Chondrocyte (in vitro differentiated cells): ENCODE data around the gene HIVEP1. TPM values are rescaled to one million over a fixed set of nuclear protein-coding genes. Genes with fewer than 3 reads are reported as not detected.

ENCODE experiments used
- DNase-seq: peaks from one replicate; pipeline ENCODE4 v3.0.0; 2021; ENCODE audit warnings: mixed read lengths, low spot score
- H3K27ac Mint-ChIP-seq: one replicate; pipeline ENCODE4 v1.8.0; 2021; ENCODE audit warnings: mild to moderate bottlenecking, moderate library complexity, mixed read lengths; ENCODE audit not compliant: unreplicated experiment
- H3K27me3 Mint-ChIP-seq: 2 replicates; pipeline ENCODE4 v1.8.0; 2021; ENCODE audit warnings: low read depth, mixed read lengths
- H3K36me3 Mint-ChIP-seq: 2 replicates; pipeline ENCODE4 v1.8.0; 2021; ENCODE audit warnings: low read depth, mixed read lengths
- H3K4me1 Mint-ChIP-seq: 2 replicates; pipeline ENCODE4 v1.8.0; 2021; ENCODE audit warnings: low read depth, mild to moderate bottlenecking, mixed read lengths
- H3K4me3 Mint-ChIP-seq: one replicate; pipeline ENCODE4 v1.8.0; 2021; ENCODE audit warnings: mild to moderate bottlenecking, moderate library complexity, mixed read lengths; ENCODE audit not compliant: unreplicated experiment
- H3K9me3 Mint-ChIP-seq: 2 replicates; pipeline ENCODE4 v1.8.0; 2021; ENCODE audit warnings: low read depth, mixed read lengths
- total RNA-seq: library from RNA; stranded (reverse); gene quantifications from 3 replicates; pipeline ENCODE4 v1.2.1, GENCODE V29; 2021
- TF ChIP-seq, protein P1 (sequence below): fragments of 200-600 bp; sonication (generic); IDR thresholded peaks from 2 replicates; pipeline ENCODE4 v1.5.0; 2021; ENCODE audit warnings: antibody characterized with exemption, mild to moderate bottlenecking, moderate library complexity

The HIVEP1 gene
- total RNA-seq, 1 donor from 2014 or later: 49.7 TPM

DNA sequence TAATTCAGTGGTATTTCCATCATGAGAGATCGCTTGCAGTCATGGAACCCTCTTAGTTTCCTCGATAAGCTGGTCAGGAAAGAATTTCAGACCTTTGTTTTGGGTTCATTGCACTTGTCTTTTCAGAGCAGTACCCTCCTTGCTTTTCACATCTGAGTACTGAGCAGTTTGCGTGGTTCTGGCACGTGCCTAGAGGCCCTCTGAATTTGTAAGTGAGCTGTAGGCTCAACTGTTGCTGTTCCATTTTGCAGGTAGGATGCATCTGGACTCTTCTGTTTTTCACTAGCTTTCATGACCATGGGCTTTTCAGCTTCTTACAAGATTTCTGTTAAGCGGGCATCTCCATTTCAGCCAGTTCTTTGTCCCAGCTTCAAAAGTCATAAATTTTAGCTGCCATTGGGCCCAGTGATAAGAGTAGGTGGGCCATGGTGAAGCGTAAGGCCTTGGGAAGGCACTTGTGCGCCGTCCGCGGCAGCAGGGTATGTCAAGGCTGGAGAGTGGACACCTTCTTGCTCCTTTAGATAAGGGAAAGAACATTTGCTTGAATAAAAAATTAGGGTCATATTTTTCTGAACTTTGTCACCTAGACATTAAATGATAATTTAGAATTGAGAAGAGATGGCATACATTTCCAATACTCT is 35.8 kb downstream of the HIVEP1 start:
- Mint-ChIP-seq H3K4me1 (peaks cover 54% of the 10 kb centered on the region), H3K9me3 (no peaks in the 10 kb centered on the region), H3K36me3 (peaks cover 4% of the 10 kb centered on the region), H3K4me3 (no peak overlapping the region), H3K27ac (no peak overlapping the region), H3K27me3 (no peaks in the 10 kb centered on the region)
- DNase-seq: no peak
- TF ChIP-seq, protein P1, sequence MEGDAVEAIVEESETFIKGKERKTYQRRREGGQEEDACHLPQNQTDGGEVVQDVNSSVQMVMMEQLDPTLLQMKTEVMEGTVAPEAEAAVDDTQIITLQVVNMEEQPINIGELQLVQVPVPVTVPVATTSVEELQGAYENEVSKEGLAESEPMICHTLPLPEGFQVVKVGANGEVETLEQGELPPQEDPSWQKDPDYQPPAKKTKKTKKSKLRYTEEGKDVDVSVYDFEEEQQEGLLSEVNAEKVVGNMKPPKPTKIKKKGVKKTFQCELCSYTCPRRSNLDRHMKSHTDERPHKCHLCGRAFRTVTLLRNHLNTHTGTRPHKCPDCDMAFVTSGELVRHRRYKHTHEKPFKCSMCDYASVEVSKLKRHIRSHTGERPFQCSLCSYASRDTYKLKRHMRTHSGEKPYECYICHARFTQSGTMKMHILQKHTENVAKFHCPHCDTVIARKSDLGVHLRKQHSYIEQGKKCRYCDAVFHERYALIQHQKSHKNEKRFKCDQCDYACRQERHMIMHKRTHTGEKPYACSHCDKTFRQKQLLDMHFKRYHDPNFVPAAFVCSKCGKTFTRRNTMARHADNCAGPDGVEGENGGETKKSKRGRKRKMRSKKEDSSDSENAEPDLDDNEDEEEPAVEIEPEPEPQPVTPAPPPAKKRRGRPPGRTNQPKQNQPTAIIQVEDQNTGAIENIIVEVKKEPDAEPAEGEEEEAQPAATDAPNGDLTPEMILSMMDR: no peak

DNA sequence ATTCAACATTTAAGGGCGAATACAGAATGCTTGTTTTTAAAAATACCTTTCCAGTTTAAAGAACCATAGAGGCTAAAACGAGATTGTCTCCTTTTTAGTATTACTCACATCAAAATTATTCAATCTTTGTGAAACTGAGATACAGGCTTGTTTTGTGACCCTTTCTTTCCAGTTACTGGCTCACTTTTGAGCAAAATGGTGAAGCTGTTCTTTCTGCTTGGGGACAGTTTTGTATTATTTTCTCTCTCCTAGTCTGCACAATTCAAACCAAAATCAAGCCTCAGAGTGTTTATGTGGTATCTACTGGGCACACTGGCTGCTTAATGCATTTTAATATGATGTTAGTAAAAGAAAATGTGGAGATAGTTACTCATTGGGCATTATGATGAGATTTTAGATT is 36.5 kb downstream of the HIVEP1 start:
- Mint-ChIP-seq H3K4me1 (peaks cover 56% of the 10 kb centered on the region), H3K9me3 (no peaks in the 10 kb centered on the region), H3K4me3 (no peak overlapping the region), H3K27ac (peak overlapping the region; percentile 63), H3K36me3 (peaks cover 3% of the 10 kb centered on the region), H3K27me3 (no peaks in the 10 kb centered on the region)
- TF ChIP-seq, protein P1: no peak
- DNase-seq: no peak

DNA sequence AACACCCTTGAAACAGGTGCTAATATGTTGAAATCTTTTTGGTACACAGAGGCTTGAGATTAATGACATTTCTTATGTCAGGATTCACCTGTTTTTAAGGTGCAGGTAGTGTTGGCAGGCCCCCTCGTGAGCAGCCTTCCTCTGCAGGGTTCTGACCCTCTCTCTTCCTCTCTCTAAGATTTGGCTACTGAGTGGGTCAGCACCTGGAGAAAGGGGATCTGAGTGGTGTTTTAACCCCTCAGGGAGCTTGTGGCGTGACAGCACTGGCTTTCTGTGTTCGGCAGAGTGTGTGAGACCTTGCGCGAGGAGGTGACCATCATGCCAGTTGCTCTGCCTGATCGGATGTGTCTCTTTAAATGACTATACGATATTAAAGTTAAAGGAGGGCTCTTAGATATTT is 37.1 kb downstream of the HIVEP1 start:
- Mint-ChIP-seq H3K4me1 (peaks cover 50% of the 10 kb centered on the region), H3K27ac (peak overlapping the region; percentile 63), H3K4me3 (no peak overlapping the region), H3K9me3 (no peaks in the 10 kb centered on the region), H3K36me3 (peaks cover 1% of the 10 kb centered on the region), H3K27me3 (no peaks in the 10 kb centered on the region)
- TF ChIP-seq, protein P1: no peak
- no peak for DNase-seq

DNA sequence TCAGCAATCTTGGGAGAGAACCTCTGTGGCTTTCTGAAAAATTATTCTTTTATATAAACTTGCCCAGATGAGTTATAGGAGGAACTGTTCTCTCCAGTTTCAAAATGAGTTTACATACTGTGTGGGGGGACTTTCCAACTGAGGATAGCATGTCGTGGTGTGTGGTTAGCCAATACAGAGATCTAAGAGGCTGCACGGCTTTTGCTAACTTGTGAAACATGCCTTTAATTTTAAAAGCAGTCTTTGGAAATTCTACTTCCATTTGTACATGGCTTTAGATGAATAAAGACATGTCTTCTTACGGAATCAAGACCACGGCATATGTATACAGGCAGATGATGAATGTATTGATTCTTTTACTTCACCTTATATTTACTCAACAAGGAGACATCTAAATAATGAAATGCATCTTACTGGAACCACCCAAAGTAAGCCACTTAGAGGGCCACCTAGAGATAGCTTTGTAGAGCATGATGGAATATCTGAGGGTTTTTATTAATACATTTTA is 39.8 kb downstream of the HIVEP1 start:
- H3K4me3 Mint-ChIP-seq: no peak overlapping the region
- peak overlapping the region; percentile 43 for H3K27ac Mint-ChIP-seq
- peaks cover 41% of the 10 kb centered on the region for H3K4me1 Mint-ChIP-seq
- H3K9me3 Mint-ChIP-seq: no peaks in the 10 kb centered on the region
- DNase-seq: no peak
- TF ChIP-seq, protein P1: no peak
- peaks cover 1% of the 10 kb centered on the region for H3K36me3 Mint-ChIP-seq
- no peaks in the 10 kb centered on the region for H3K27me3 Mint-ChIP-seq

DNA sequence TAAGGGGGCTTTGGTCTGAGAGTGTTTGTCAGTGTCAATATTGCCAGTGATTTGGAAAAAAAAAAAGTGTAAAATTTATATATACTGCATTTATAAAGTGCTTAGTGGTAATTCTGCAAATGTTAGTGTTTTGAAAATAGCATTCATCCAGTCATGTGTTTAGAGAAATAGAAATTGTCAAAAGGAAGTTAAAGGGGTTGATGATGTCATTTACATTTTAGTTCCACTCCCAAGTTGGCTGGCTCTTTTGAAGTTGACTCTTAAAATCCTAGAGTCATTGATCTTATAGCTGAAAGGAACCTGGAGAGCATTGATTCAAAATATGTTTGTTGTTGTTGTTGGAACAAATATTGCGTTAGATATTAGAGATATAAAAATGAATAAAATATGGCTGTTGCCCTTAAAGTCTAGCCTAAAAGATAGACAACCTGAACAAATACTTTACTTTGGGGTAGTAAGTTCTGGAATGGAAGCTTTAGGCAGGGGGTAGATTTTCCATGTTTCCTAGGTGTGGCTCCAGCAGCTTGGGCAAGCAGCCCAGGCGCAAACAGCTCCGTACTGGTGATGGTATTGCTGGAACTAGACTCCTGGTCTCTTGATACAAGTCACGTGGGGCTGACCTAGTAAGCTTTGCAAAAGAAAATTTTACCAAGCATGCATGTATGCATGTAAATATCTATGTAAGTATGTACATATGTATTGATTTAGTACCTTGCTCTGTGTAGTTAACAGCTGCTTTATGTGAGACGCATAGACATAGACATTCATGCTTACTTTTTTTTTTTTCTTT is 46.3 kb downstream of the HIVEP1 start:
- DNase-seq: no peak
- TF ChIP-seq, protein P1: no peak
- H3K27ac Mint-ChIP-seq: no peak overlapping the region
- H3K36me3 Mint-ChIP-seq: no peaks in the 10 kb centered on the region
- no peak overlapping the region for H3K4me3 Mint-ChIP-seq
- H3K27me3 Mint-ChIP-seq: no peaks in the 10 kb centered on the region
- no peaks in the 10 kb centered on the region for H3K9me3 Mint-ChIP-seq
- peaks cover 35% of the 10 kb centered on the region for H3K4me1 Mint-ChIP-seq
